T47D (cell line): ENCODE measurements around the gene TET2.

Experiments
- DNase-seq, 2 experiments: peaks; one replicate each; pipeline versions ENCODE4 v3.0.0 to v3.0.0-alpha.2; 2011 to 2012; ENCODE audit warnings: low read depth in 1 of 2, low spot score in 1 of 2
- JUND ChIP-seq: IDR thresholded peaks from 2 replicates; pipeline ENCODE4 v1.6.1; 2012; ENCODE audit warnings: low read depth
- in situ Hi-C: cut with HindIII; loops from 2 replicates; pipeline ENCODE4 v1.10.0; 2016; ENCODE audit warnings: low sequenced_read_pairs, low pct_unique_long_range_greater_than_20kb

Gene TET2

DNA sequence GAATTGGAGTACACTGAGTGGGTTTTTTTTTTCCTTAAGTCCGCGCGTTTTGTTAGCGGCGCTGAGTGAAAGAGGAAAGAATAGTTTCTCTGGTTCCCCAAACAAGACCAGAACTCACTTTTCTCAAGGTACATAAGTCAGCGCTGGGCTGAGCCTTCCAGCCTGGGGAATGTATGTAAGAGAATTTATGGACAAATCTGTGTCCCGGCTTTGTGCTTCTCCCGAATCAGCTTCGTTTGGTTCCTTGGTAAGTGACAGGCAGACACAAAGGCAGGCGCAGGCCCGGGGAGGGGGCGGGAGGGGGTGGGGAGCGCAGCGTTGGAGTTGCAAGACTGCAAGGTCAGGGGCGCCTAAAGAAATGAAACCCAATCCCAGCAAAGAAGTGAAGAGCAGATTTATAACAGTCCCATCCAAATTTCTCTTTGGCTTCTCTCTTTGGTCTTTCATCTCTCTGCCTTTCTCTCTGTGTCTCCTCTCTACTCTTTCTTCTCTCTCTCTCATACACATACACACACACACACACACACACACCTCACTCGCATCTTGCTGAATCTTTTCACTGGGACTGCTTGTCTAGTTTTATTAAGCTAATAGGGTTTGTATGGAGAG lies 981 bp downstream of the TET2 start:
- TF ChIP-seq JUND = no peak
- in situ Hi-C loops = no loop called here
- DNase-seq = peak in 1 of 2 experiments; percentile 46

DNA sequence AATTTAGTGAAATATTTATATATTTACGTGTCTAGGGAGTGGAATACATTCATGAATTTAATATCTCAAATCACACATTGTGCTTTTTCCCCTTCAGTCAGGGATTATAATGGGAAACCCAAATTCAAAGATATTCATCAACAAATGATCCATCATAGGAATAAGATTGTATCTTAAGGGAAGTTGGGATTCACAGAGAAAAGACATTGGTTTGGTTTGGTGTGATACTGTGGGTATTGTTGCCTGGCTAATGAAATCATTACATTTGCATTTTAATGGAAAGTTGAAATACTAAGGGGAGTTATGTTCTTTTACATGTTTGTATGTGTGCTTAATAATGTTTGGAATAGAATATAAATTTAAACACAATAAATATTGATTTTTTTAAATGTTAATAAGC lies 1.7 kb downstream of the TET2 start:
- in situ Hi-C loops = no loop called here
- DNase-seq = no peak
- no peak for TF ChIP-seq JUND

DNA sequence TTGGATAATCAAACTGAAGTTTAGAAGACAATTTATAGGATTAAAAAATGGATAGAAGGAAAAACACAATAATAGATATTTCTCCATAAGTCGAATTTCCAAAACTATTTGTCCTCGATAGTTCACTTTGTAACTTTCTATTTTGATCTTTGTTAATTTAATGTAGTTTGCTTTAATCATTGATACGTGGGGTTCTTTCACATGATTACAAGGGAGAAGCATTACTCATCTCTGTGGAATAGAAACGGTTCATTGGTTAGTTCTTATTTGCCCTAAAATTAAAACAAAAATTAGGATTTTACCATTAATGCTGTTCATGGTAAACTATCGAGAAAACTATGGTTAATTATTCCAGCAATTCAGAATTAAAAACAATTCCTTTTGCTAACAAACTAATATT lies 2.1 kb downstream of the TET2 start:
- DNase-seq = no peak
- no peak for TF ChIP-seq JUND
- in situ Hi-C loops = no loop called here

DNA sequence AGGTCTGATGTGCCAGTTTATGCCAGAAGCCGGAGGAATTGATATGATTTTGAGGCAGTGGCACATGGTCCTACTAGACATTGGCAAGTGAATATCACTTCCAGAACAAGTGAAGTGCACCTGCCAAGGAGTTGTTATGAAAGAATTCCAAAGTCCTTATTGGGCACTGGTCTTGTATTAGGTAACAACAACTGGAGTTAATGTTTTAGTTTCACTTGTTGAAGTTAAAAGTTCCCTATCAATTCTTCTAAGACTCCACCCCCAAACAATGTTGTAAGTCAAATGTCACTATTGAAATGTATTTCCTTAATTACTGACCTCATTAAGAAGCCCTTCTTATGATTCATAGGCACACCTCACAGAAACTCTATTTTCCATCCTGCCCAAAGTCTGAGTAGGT lies 3.1 kb downstream of the TET2 start:
- TF ChIP-seq JUND = no peak
- in situ Hi-C loops = no loop called here
- DNase-seq = no peak

DNA sequence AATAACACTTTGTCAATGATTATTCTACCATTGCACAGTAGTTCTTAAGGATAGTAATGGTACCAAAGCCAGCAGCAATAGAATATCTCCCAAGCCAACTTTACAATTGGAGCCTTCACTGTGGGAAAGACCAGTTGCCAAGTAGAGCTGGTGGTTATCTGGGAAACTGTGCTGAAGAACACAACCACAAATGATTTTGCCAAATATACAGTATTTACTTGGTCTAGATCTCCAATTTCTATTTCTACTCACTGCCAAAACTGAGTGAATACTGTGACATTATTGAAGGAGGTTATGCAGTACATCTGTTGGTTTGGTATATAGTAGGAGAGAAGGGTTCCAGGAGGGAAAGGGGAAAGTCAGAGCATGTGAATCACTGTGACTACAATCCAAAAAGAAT lies 3.8 kb downstream of the TET2 start:
- no peak for TF ChIP-seq JUND
- DNase-seq = no peak
- in situ Hi-C loops = no loop called here

DNA sequence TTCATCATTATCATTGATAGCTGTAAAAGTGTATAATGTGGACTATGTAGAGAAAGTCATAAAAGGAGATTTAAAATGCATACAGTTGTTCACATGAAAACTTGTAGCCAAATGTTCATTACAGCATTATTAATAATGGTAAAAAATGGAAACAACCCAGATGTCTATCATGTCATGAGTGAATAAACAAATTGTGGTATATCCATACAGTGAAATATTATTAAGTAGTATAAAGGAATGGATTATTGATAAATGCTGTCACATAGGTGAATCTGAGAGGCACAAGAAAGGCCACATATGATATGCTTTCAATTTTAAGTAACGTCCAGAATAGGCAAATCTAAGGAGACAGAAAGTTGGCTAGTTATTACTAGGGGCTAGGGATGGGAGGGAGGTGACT lies 7.1 kb downstream of the TET2 start:
- in situ Hi-C loops = no loop called here
- no peak for TF ChIP-seq JUND
- DNase-seq = no peak

DNA sequence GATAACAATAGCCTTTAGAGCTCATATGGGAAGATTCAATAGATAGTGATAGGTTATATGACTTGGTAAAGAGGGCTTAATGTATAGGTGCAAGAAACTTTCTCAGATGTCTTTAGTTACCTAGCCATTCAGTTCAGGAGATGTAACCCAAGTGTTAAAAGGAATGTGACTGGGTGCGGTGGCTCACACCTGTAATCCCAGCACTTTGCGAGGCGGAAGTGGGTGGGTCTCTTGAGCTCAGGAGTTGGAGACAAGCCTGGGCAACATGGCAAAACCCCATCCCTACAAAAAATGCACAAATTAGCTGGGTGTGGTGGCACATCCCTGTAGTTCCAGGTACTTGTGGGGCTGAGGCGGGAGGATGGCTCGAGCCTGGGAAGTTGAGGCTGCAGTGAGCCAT lies 7.9 kb downstream of the TET2 start:
- in situ Hi-C loops = no loop called here
- no peak for TF ChIP-seq JUND
- DNase-seq = no peak

DNA sequence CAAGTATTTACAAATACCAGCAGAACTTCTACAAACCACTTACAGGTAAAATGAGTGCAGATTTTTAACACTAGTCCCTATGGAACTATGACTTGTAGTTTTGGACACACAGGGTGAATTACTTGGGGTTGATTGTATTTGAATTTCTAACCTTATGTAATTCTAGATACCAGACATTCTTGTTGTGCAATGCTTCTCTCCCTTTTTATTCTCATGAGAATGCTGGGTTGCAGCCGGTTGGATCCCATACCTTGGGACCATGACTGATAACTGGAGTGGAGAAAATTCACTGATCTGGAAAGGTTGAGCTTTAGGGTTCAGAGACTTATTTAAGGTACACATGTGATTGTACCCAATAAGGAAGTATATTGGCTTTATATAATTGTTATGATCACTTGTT lies 8.8 kb downstream of the TET2 start:
- no peak for TF ChIP-seq JUND
- no peak for DNase-seq
- in situ Hi-C loops = no loop called here

DNA sequence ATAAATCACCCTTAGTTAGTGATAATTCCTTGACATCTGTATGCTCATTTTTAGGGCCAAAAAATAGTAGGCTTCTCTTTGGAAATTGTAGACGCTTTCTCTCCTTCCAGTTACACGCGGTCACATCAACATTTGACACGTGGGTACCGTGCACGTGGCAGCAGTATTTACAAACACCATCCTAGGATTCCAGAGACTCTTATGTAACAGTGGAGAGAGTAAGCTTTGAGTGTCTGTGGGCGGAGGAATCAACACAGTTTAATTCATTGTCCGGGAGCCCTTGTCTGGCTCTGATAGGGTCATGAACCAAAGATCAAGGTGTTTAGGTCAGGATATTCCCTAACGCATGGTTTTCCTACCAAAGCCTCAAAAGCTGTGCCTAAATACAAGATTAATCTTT lies 12.2 kb downstream of the TET2 start:
- TF ChIP-seq JUND = no peak
- in situ Hi-C loops = no loop called here
- no peak for DNase-seq

DNA sequence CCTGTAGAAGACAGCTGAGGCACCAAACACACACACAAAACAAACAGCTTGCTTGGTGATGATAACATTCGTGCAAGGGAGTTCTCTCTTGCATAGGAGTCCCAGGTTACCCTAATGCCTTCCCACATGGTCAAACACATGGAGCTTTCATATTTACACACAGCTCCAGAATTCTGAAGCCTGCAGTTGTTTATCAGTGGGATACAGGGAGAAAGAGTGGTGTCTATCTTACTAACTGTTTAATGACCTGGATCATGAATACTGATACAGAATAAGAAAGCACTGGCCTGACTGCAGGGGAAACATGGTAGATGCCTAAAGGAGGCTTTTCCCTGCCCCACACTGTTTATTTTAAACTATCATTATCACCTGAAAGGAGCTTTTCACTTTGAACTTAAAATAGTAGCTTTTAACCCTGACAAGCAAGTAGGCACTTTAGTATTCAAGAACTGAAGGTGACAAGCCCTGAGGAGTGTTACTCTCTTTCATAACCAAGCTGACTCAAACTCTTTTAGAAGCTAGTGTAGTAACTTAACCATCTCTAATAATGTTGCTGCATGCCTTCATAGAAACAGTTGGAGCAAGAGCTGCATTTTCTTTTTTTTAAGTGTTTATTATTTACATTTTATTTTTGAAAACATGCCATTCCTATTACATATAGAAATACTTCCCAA lies 15.6 kb downstream of the TET2 start:
- DNase-seq = no peak
- no peak for TF ChIP-seq JUND
- in situ Hi-C loops = no loop called here

DNA sequence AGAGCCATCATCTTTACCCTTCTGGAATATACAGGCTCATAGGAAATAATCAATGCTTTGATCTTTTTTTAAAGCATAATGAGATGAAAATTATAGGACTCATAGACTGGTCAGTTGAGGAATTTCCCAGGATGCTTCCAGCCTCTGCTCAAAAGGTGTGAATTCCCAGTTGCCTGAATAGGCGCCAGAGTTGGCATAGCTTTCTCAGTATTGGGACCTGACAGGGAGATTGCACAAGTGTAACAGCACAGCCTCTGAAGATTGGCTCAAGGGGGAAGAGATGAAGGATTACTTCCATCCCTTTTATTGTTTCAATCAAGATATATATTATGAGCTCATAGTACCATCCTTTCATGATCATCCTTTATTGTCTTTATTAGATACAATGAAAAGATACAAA lies 17.9 kb downstream of the TET2 start:
- in situ Hi-C loops = no loop called here
- no peak for TF ChIP-seq JUND
- DNase-seq = no peak

DNA sequence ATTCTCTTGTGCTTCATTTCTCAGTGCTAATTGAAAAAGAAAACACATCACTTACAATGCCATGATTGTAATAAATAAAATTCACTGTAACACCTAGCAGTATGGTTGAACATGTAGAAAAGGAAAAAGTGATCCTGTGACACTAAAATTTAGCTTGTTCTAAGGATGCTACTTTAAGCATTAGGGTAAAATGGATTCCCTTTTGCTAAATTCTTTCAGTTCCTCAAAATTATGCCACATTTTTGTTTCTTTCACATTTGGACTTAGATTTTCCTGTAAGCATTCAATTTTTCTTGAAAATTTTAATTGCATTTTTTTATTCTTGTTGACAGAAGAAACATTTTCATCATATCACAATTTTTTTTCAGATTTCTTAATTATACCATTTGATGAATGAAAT lies 19.4 kb downstream of the TET2 start:
- TF ChIP-seq JUND = no peak
- in situ Hi-C loops = no loop called here

DNA sequence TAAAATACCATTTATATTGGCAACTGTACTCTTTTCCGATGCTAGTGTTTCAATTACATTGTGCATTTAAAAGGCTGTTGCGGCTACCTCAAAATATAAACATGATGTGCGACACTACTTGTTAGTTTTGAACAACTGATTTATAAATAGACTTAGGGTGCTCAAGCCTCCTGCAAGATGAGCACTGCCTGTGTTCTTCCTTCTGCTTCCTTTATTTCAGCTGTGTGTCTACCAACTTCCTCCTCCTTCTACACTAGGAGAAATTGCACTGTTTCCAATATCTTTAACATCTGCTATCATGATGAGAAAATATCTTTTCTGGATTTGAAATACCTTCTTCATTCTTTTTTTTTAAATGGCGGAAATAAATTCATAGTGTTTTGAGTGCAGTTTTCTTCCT lies 24.0 kb downstream of the TET2 start:
- TF ChIP-seq JUND = no peak
- no peak for DNase-seq
- in situ Hi-C loops = no loop called here

More for the DNA sequence above, 19.4 kb downstream of the TET2 start:
- DNase-seq = no peak

DNA sequence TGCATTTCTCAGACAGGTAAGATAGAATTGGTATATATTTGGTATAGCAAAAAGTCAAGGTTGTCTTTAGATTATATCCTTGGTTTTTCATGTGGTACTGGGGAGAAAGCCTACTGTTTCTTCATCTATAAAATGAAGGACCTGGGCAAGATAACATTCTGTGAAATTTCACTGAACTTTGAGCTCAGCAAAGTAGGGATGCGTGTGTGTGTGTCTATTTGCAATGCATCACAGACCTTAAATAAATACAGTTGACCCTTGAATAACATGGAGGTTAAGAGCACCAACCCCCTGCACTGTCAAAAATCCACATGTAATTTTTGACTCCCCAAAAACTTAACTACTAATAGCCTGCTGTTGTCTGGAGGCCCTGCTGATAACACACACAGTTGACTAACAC lies 25.2 kb downstream of the TET2 start:
- TF ChIP-seq JUND = no peak
- in situ Hi-C loops = no loop called here
- DNase-seq = no peak
